Astrocyte of the cerebellum (primary cell): Measurements from ENCODE around the gene CXCL13.
"Not testable (repeated sequence)": the region's sequence is repeated elsewhere in the genome, so short reads cannot be mapped to it uniquely, and the experiment has no call there.

Experiments
- DNase-seq: peaks from one replicate; pipeline ENCODE4 v3.0.0-alpha.2; 2011; ENCODE audit warnings: low read depth
- H3K4me3 ChIP-seq: 2 replicates; pipeline ENCODE4 v1.5.1; 2011; ENCODE audit warnings: mild to moderate bottlenecking, low read depth, low read length, moderate library complexity
- in situ Hi-C: cut with HindIII; loops from 2 replicates; pipeline ENCODE4 v1.10.0; 2017; ENCODE audit warnings: low sequenced_read_pairs
- TF ChIP-seq, protein P1 (sequence below): IDR thresholded peaks from 2 replicates; pipeline ENCODE4 v1.5.1; 2012; ENCODE audit warnings: low read length, low read depth, moderate library complexity, mild to moderate bottlenecking; ENCODE audit errors: missing control alignments

CXCL13 gene, protein sequence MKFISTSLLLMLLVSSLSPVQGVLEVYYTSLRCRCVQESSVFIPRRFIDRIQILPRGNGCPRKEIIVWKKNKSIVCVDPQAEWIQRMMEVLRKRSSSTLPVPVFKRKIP

DNA sequence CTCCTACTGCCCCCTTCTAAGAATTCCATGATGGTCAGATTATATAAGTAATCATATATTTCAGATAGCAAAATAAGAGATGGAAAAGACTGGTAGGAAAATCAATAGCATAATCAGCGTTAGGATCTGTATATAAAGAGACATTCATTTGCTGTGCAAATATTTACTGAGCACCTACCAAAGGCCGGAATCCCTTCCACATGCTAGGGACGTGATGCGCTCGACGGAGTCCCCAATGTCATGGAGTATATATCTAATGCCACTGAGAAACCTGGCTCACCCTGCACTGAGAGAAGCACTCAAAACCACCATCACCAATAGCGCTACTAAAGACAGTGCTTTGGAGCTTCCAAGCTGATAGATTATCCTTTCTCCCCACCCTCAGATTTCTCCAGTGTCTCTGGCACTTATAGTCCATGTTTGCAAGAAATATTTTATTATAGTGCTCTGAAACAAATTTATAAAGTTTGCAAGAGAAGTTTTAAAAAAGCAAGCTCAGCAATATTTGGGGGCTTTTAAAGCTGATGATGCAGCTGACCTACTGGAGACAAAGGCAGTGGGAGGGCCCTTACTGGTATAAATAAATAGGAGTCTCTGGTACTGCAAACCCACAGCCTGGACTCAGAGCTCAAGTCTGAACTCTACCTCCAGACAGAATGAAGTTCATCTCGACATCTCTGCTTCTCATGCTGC is at the start of gene CXCL13:
TSS of gene CXCL13 (plus strand) at position 611 of the 693 bp plus-strand sequence. CDS start at position 657, 46 bp downstream.
- in situ Hi-C loops = no loop called here
- no peak for DNase-seq
- no peak within 1 kb of the TSS for H3K4me3 ChIP-seq
- TF ChIP-seq, protein P1, sequence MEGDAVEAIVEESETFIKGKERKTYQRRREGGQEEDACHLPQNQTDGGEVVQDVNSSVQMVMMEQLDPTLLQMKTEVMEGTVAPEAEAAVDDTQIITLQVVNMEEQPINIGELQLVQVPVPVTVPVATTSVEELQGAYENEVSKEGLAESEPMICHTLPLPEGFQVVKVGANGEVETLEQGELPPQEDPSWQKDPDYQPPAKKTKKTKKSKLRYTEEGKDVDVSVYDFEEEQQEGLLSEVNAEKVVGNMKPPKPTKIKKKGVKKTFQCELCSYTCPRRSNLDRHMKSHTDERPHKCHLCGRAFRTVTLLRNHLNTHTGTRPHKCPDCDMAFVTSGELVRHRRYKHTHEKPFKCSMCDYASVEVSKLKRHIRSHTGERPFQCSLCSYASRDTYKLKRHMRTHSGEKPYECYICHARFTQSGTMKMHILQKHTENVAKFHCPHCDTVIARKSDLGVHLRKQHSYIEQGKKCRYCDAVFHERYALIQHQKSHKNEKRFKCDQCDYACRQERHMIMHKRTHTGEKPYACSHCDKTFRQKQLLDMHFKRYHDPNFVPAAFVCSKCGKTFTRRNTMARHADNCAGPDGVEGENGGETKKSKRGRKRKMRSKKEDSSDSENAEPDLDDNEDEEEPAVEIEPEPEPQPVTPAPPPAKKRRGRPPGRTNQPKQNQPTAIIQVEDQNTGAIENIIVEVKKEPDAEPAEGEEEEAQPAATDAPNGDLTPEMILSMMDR = no peak

DNA sequence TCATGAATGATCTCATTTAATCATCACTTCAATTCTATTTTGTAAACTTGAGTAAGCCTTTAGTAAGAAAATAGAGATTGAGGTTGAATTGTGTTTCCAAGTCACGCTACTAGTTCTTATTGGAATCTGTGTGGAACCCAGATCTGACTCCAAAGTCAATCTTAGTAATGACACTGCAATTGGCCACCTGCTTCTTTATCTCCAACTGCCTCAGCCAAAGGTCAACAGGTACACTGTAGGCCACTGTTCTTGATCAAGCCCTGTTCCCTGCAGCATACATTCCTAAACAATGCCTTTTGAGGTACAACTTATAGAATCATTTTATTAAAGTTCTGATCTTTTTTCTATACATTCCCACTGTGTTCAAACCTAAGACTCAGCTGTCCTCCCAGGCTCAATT is 45.5 kb upstream of the CXCL13 start:
- in situ Hi-C loops = no loop called here
- DNase-seq = no peak
- H3K4me3 ChIP-seq = no peak overlapping the region
- TF ChIP-seq, protein P1 = no peak

- DNase-seq, in situ Hi-C loops: not testable (repeated sequence)
Observed at GRCh38 chr4:77561720-77562119, 43.9 kb upstream of the CXCL13 start.

GRCh38 chr4:77564231-77564630 is 41.4 kb upstream of the CXCL13 start:
- DNase-seq = no peak
- TF ChIP-seq, protein P1 = no peak
- H3K4me3 ChIP-seq = no peak overlapping the region
- in situ Hi-C loops = no loop called here

More at GRCh38 chr4:77561720-77562119, 43.9 kb upstream of the CXCL13 start:
- not testable (repeated sequence) for H3K4me3 ChIP-seq

GRCh38 chr4:77566148-77566547 is 39.5 kb upstream of the CXCL13 start:
- TF ChIP-seq, protein P1 = no peak

GRCh38 chr4:77567549-77567948 is 38.1 kb upstream of the CXCL13 start:
- in situ Hi-C loops = no loop called here
- no peak overlapping the region for H3K4me3 ChIP-seq
- TF ChIP-seq, protein P1 = no peak
- DNase-seq = no peak

More at GRCh38 chr4:77566148-77566547, 39.5 kb upstream of the CXCL13 start:
- H3K4me3 ChIP-seq = no peak overlapping the region
- DNase-seq = no peak
- in situ Hi-C loops = no loop called here

DNA sequence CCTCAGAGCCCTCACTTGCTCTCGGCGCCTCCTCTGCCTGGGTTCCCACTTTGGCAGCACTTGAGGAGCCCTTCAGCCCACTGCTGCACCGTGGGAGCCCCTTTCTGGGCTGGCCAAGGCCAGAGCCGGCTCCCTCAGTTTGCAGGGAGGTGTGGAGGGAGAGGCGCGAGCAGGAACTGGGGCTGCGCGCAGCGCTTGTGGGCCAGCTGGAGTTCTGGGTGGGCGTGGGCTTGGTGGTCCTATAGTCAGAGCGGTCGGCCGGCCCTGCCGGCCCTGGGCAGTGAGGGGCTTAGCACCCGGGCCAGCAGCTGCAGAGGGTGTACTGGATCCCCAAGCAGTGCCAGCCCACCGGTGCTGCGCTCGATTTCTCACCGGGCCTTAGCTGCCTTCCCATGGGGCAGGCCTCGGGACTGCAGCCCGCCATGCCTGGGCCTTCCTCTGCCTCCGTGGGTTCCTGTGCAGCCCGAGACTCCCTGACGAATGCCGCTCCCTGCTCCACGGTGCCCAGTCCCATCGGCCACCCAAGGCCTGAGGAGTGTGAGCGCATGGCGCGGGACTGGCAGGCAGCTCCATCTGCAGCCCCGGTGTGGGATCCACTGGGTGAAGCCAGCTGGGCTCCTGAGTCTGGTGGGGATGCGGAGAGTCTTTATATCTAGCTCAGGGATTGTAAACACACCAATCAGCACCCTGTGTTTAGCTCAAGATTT is 35.0 kb upstream of the CXCL13 start:
- H3K4me3 ChIP-seq, DNase-seq, in situ Hi-C loops: not testable (repeated sequence)
